Measurements from ENCODE around the gene DCD.
"Not testable (repeated sequence)": the region's sequence is repeated elsewhere in the genome, so short reads cannot be mapped to it uniquely, and the experiment has no call there.

The DCD gene

GRCh38 chr12:54648265-54648664, at the start of gene DCD:
DCD (minus strand) TSS chr12:54648365; CDS start chr12:54648303, 62 bp downstream.
- no peak for DNase-seq

GRCh38 chr12:54697851-54698250, 49.7 kb upstream of the DCD start:
- DNase-seq, result no peak

GRCh38 chr12:54692353-54692752, 44.2 kb upstream of the DCD start:
- DNase-seq, result no peak

GRCh38 chr12:54689984-54690383, 41.8 kb upstream of the DCD start:
- no peak for DNase-seq

GRCh38 chr12:54689034-54689372, 40.8 kb upstream of the DCD start:
- DNase-seq, result no peak

- DNase-seq, result no peak
Measured at GRCh38 chr12:54688309-54689033, 40.3 kb upstream of the DCD start.

- no peak for DNase-seq
Measured at GRCh38 chr12:54684636-54685630, 36.8 kb upstream of the DCD start.

GRCh38 chr12:54683398-54683797, 35.2 kb upstream of the DCD start:
- no peak for DNase-seq

- DNase-seq, result no peak
Measured at GRCh38 chr12:54682674-54683073, 34.5 kb upstream of the DCD start.

GRCh38 chr12:54680374-54680773, 32.2 kb upstream of the DCD start:
- peak; percentile 24 to 50 (median 48) for DNase-seq

- DNase-seq, result no peak
Measured at GRCh38 chr12:54678131-54678530, 30.0 kb upstream of the DCD start.

- no peak for DNase-seq
Measured at GRCh38 chr12:54667945-54668344, 19.8 kb upstream of the DCD start.

GRCh38 chr12:54666008-54666407, 17.8 kb upstream of the DCD start:
- no peak for DNase-seq

- not testable (repeated sequence) for DNase-seq
Measured at GRCh38 chr12:54665022-54665635, 17.0 kb upstream of the DCD start.

- DNase-seq, result no peak
Measured at GRCh38 chr12:54663603-54664002, 15.4 kb upstream of the DCD start.

GRCh38 chr12:54662026-54662425, 13.9 kb upstream of the DCD start:
- no peak for DNase-seq

- DNase-seq, result no peak
Measured at GRCh38 chr12:54661048-54661447, 12.9 kb upstream of the DCD start.

- DNase-seq, result no peak
Measured at GRCh38 chr12:54660320-54660962, 12.3 kb upstream of the DCD start.

- DNase-seq, result peak; percentile 62 to 75 (median 73)
Measured at GRCh38 chr12:54658306-54659264, 10.4 kb upstream of the DCD start.

GRCh38 chr12:54657105-54657607, 9.0 kb upstream of the DCD start:
- no peak for DNase-seq

GRCh38 chr12:54654926-54655325, 6.8 kb upstream of the DCD start:
- DNase-seq, result no peak

- DNase-seq, result no peak
Measured at GRCh38 chr12:54653025-54653424, 4.9 kb upstream of the DCD start.
